ENCODE results near the gene SPCS3. TPM values are rescaled to one million over a fixed set of nuclear protein-coding genes. Genes with fewer than 3 reads are reported as not detected.
A peak's percentile ranks its signal among the peaks of the same experiment; 100 is the strongest.
"Not testable (repeated sequence)": the region's sequence is repeated elsewhere in the genome, so short reads cannot be mapped to it uniquely, and the experiment has no call there.

The SPCS3 gene
- 145 TPM for total RNA-seq

- Histone ChIP-seq H3K4me3 (ENCODE audit: low read length) (peak within 1 kb of the TSS; percentile 85), H3K9me3 (ENCODE audit: low read depth, low read length) (no peaks in the 10 kb centered on the region), H3K4me1 (ENCODE audit: insufficient read depth, low read length) (peaks cover 30% of the 10 kb centered on the region), H3K27me3 (ENCODE audit: insufficient read depth, low read length) (no peaks in the 10 kb centered on the region)
Observed at GRCh38 chr4:176319704-176320339, at the start of gene SPCS3. TSS of gene SPCS3 (plus strand) at chr4:176319966. CDS start at chr4:176320077, 111 bp downstream.

- no peaks in the 10 kb centered on the region for H3K9me3 ChIP-seq (ENCODE audit: low read depth, low read length)
Observed at GRCh38 chr4:176270669-176271068, 49.1 kb upstream of the SPCS3 start.

GRCh38 chr4:176271749-176272148 lies 48.0 kb upstream of the SPCS3 start:
- Histone ChIP-seq H3K9me3 (ENCODE audit: low read depth, low read length) (no peaks in the 10 kb centered on the region), H3K4me1 (ENCODE audit: insufficient read depth, low read length) (no peaks in the 10 kb centered on the region), H3K27me3 (ENCODE audit: insufficient read depth, low read length) (peaks cover 5% of the 10 kb centered on the region), H3K4me3 (ENCODE audit: low read length) (no peak overlapping the region)

More at GRCh38 chr4:176270669-176271068, 49.1 kb upstream of the SPCS3 start:
- no peak overlapping the region for H3K4me3 ChIP-seq (ENCODE audit: low read length)
- H3K27me3 ChIP-seq (ENCODE audit: insufficient read depth, low read length), result peaks cover 5% of the 10 kb centered on the region
- H3K4me1 ChIP-seq (ENCODE audit: insufficient read depth, low read length), result no peaks in the 10 kb centered on the region

GRCh38 chr4:176272799-176273198 lies 47.0 kb upstream of the SPCS3 start:
- no peak overlapping the region for H3K4me3 ChIP-seq (ENCODE audit: low read length)
- no peaks in the 10 kb centered on the region for H3K4me1 ChIP-seq (ENCODE audit: insufficient read depth, low read length)
- no peaks in the 10 kb centered on the region for H3K9me3 ChIP-seq (ENCODE audit: low read depth, low read length)
- peaks cover 6% of the 10 kb centered on the region for H3K27me3 ChIP-seq (ENCODE audit: insufficient read depth, low read length)

- Histone ChIP-seq H3K9me3 (ENCODE audit: low read depth, low read length) (no peaks in the 10 kb centered on the region), H3K4me1 (ENCODE audit: insufficient read depth, low read length) (no peaks in the 10 kb centered on the region), H3K4me3 (ENCODE audit: low read length) (no peak overlapping the region), H3K27me3 (ENCODE audit: insufficient read depth, low read length) (peaks cover 7% of the 10 kb centered on the region)
Observed at GRCh38 chr4:176273736-176274135, 46.0 kb upstream of the SPCS3 start.

- Histone ChIP-seq H3K9me3 (ENCODE audit: low read depth, low read length) (no peaks in the 10 kb centered on the region), H3K27me3 (ENCODE audit: insufficient read depth, low read length) (peaks cover 7% of the 10 kb centered on the region)
Observed at GRCh38 chr4:176274441-176274840, 45.3 kb upstream of the SPCS3 start.

GRCh38 chr4:176276710-176277109 lies 43.1 kb upstream of the SPCS3 start:
- Histone ChIP-seq H3K4me1 (ENCODE audit: insufficient read depth, low read length) (no peaks in the 10 kb centered on the region), H3K27me3 (ENCODE audit: insufficient read depth, low read length) (peaks cover 5% of the 10 kb centered on the region), H3K4me3 (ENCODE audit: low read length) (no peak overlapping the region), H3K9me3 (ENCODE audit: low read depth, low read length) (no peaks in the 10 kb centered on the region)

More at GRCh38 chr4:176274441-176274840, 45.3 kb upstream of the SPCS3 start:
- H3K4me1 ChIP-seq (ENCODE audit: insufficient read depth, low read length), result no peaks in the 10 kb centered on the region
- H3K4me3 ChIP-seq (ENCODE audit: low read length), result no peak overlapping the region

GRCh38 chr4:176277162-176277904 lies 42.4 kb upstream of the SPCS3 start:
- Histone ChIP-seq H3K4me1 (ENCODE audit: insufficient read depth, low read length) (no peaks in the 10 kb centered on the region), H3K9me3 (ENCODE audit: low read depth, low read length) (no peaks in the 10 kb centered on the region), H3K27me3 (ENCODE audit: insufficient read depth, low read length) (peaks cover 4% of the 10 kb centered on the region), H3K4me3 (ENCODE audit: low read length) (no peak overlapping the region)

- H3K27me3 ChIP-seq (ENCODE audit: insufficient read depth, low read length); H3K4me3 ChIP-seq (ENCODE audit: low read length); H3K9me3 ChIP-seq (ENCODE audit: low read depth, low read length); H3K4me1 ChIP-seq (ENCODE audit: insufficient read depth, low read length): not testable (repeated sequence)
Observed at GRCh38 chr4:176279560-176279959, 40.2 kb upstream of the SPCS3 start.

- Histone ChIP-seq H3K4me3 (ENCODE audit: low read length) (no peak overlapping the region), H3K27me3 (ENCODE audit: insufficient read depth, low read length) (no peaks in the 10 kb centered on the region), H3K9me3 (ENCODE audit: low read depth, low read length) (no peaks in the 10 kb centered on the region), H3K4me1 (ENCODE audit: insufficient read depth, low read length) (no peaks in the 10 kb centered on the region)
Observed at GRCh38 chr4:176286728-176287127, 33.0 kb upstream of the SPCS3 start.

GRCh38 chr4:176287546-176287945 lies 32.2 kb upstream of the SPCS3 start:
- H3K27me3 ChIP-seq (ENCODE audit: insufficient read depth, low read length), result no peaks in the 10 kb centered on the region
- H3K9me3 ChIP-seq (ENCODE audit: low read depth, low read length), result no peaks in the 10 kb centered on the region
- H3K4me1 ChIP-seq (ENCODE audit: insufficient read depth, low read length), result no peaks in the 10 kb centered on the region
- H3K4me3 ChIP-seq (ENCODE audit: low read length), result no peak overlapping the region

- H3K4me1 ChIP-seq (ENCODE audit: insufficient read depth, low read length), result no peaks in the 10 kb centered on the region
- no peaks in the 10 kb centered on the region for H3K27me3 ChIP-seq (ENCODE audit: insufficient read depth, low read length)
- no peak overlapping the region for H3K4me3 ChIP-seq (ENCODE audit: low read length)
- H3K9me3 ChIP-seq (ENCODE audit: low read depth, low read length), result no peaks in the 10 kb centered on the region
Observed at GRCh38 chr4:176288020-176288419, 31.7 kb upstream of the SPCS3 start.

- Histone ChIP-seq H3K4me3 (ENCODE audit: low read length) (no peak overlapping the region), H3K9me3 (ENCODE audit: low read depth, low read length) (no peaks in the 10 kb centered on the region), H3K27me3 (ENCODE audit: insufficient read depth, low read length) (no peaks in the 10 kb centered on the region), H3K4me1 (ENCODE audit: insufficient read depth, low read length) (no peaks in the 10 kb centered on the region)
Observed at GRCh38 chr4:176289561-176289960, 30.2 kb upstream of the SPCS3 start.

GRCh38 chr4:176290520-176290919 lies 29.2 kb upstream of the SPCS3 start:
- Histone ChIP-seq H3K27me3 (ENCODE audit: insufficient read depth, low read length) (no peaks in the 10 kb centered on the region), H3K4me1 (ENCODE audit: insufficient read depth, low read length) (no peaks in the 10 kb centered on the region), H3K4me3 (ENCODE audit: low read length) (no peak overlapping the region), H3K9me3 (ENCODE audit: low read depth, low read length) (no peaks in the 10 kb centered on the region)

- Histone ChIP-seq H3K9me3 (ENCODE audit: low read depth, low read length) (no peaks in the 10 kb centered on the region), H3K4me1 (ENCODE audit: insufficient read depth, low read length) (no peaks in the 10 kb centered on the region), H3K27me3 (ENCODE audit: insufficient read depth, low read length) (no peaks in the 10 kb centered on the region), H3K4me3 (ENCODE audit: low read length) (no peak overlapping the region)
Observed at GRCh38 chr4:176291748-176292147, 28.0 kb upstream of the SPCS3 start.

GRCh38 chr4:176292920-176293319 lies 26.8 kb upstream of the SPCS3 start:
- H3K4me1 ChIP-seq (ENCODE audit: insufficient read depth, low read length), result no peaks in the 10 kb centered on the region
- H3K4me3 ChIP-seq (ENCODE audit: low read length), result no peak overlapping the region
- no peaks in the 10 kb centered on the region for H3K27me3 ChIP-seq (ENCODE audit: insufficient read depth, low read length)
- no peaks in the 10 kb centered on the region for H3K9me3 ChIP-seq (ENCODE audit: low read depth, low read length)
